NCI-H1694 (cell line): ENCODE data around the gene RETSAT.
"Not testable (repeated sequence)": the region's sequence is repeated elsewhere in the genome, so short reads cannot be mapped to it uniquely, and the experiment has no call there.

Experiments used
- DNase-seq: peaks from one replicate; lab custom pipeline; 2025; lab: John Stamatoyannopoulos, UW

Gene RETSAT

DNA sequence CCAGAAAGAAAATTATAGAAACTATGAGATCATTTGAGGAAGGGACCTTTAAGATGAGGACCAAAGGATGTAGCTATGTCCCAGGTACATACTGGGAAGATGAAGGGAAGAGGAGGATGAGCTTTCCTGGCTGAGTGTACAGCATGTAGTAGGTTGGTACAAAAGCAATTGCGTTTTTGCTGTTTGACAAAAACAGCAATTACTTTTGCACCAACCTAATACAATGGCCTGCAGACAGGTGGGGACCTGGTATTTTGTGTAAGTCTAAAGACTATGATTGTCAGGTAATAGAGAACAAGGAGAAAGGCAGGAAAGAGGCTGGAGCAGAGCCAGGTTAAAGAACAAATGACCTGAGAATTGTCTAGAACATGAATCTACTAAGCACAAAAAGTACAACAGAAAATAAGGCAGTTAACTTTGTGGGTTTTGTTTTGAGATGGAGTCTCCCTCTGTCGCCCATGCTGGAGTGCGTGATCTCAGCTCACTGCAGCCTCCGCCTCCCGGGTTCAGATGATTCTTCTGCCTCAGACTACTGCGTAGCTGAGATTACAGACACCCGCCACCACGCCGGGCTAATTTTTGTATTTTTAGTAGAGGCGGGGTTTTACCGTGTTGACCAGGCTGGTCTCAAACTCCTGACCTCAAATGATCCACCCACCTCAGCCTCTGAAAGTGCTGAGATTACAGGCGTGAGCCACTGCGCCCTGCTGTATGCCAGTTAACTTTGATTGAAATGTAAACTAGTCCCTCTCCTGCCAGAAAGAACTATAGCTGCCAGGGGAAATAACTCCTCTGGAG lies 23.3 kb downstream of the RETSAT start:
- no peak for DNase-seq

DNA sequence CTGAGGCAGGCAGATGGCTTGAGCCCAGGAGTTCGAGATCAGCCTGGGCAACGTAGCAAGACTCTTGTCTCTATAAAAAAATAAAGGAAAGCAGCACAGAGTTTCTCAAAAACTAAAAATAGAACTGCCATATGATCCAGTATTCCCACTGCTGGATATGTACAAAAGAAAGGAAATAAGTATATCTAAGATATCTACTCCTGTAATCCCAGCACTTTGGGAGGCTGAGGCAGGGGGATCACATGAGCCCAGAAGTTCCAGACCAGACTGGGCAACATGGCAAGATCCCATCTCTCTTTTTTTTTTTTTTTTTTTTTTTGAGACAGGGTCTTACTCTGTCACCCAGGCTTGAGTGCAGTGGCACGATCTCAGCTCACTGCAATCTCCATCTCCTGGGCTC lies 24.6 kb downstream of the RETSAT start:
- DNase-seq: not testable (repeated sequence)

DNA sequence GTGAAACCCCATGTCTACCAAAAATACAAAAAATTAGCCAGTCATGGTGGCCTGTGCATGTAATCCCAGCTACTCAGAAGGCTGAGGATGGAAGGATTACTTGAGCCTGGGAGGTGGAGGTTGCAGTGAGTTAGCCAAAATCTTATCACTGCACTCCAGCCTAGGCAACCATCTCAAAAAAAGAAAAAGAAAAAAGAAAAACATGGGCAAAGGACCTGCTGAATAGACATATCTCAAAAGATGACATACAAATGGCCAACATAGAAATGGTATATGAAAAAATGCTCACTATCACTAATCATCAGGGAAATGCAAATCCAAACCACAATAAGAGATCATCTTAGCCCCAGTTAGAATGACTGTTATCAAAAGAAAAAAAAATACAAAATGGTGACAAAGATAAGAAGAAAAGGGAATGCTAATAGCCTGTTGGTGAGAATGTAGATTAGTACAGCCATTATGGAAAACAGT lies 25.1 kb downstream of the RETSAT start:
- DNase-seq: no peak

DNA sequence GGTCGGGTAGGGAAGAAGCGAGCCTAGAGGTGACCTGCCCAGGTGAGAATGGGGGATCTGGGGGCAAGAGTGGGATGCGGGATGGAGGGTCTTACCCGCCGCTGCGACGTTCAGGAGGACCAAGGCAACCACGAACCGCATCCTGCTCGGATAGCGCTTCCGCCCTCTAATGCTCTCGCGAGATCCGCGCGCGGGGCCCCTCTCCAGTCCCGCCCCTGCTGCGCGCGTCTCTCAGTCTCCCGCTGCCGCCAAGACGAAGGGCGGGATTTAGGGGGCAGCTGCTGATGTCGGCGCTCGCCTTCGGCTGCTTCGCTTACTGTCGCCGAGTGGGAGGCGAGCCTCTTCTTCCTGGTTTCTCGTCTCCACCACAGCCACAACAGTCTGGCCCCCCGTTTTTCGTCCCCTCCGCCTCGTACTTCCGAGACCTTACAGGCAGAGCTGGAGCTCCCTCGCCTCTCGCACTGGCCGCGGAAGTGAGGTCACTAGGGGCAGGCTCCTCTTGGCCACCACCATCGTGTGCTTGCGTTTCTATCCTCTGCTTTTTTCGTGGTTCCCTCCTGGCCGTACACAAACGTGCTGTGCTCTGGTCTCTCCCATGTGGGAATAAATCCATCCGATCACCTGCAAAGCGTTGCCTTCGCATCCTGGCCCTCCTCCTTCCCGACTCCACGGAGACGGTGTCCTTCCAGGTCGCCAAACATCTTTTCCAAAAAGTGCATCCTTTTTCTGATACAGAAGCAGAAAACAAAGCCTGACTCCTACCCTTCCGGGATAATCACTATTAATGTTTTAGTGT lies 26.3 kb downstream of the RETSAT start, which contains the start of gene TGOLN2:
Gene TGOLN2, minus strand, starts transcription at position 168 of the 796 bp plus-strand sequence. Its CDS starts 27 bp downstream, at position 141.
- peak; percentile 89 for DNase-seq

DNA sequence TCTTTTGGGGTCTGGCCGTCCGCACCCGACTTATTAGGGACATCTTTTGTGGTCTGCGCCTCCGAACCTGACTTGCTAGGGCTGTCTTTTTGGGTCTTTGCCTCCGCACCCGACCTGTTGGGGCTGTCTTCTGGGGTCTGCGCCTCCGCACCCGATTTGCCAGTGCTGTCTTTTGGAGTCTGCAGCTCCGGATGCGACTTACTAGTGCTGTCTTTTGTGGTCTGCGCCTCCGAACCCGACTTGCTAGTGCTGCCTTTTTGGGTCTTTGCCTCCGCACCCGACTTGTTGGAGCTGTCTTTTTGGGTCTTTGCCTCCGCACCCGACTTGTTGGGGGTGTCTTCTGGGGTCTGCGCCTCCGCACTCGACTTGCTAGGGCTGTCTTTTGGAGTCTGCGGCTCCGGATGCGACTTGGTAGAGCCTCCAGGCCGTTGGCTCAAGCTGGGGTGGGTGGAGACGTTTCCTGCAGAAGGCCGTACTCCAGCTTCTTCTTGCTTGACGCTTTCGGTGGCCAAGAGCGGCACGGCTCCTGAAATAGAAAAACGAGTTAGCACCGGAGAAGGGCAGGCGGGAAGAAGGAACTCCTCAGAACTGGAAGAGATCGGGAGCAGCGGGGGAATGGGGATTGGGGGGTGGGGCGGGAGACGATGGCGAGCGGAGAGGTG lies 27.0 kb downstream of the RETSAT start:
- no peak for DNase-seq

DNA sequence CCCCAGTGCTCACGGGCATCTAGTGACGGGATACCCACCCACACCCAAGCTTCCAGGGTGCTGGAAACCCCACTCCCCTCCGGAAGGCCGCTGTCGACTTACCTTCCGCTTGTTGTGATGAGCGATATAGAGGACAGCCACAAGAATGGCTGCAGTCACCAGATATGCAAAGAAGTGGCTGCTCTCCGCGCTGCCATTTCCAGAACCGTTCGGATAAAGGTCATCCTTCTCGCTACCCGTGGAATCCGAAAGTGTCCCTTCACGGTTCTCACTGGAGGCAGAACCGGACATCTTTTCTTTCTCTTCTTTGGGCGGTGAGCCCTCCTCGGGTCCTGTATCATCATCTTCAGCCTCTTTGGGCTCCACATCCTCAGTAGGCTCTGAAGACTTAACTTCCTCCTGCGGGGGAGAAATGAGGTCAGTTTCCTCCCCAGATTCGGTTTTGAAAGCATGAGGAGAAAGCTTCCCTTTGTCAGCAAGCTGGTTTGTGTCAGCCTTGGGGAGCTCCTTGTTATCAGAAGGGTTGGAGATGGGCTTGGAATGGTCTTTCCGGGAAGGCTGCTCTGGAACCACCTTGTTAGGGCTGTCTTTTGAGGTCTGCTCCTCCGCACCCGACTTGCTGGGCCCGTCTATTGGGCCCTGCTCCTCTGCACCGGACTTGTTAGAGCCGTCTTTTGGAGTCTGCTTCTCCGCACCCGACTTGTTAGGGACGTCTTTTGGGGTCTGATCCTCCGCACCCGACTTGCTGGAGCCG lies 27.7 kb downstream of the RETSAT start:
- DNase-seq: no peak

DNA sequence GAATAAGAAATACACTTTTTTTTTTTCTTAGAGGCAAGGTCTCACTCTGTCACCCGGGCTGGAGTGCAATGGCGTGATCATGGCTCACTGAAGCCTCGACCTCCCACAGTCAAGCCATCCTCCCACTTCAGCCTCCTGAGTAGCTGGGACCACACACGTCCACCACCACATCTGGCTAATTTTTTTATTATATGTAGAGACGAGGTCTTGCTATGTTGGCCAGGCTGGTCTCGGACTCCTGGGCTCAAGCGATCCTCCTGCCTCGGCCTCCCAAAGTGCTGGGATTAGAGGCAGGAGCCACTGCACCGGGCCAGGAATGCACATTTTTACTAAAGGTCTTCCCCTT lies 28.9 kb downstream of the RETSAT start:
- no peak for DNase-seq

DNA sequence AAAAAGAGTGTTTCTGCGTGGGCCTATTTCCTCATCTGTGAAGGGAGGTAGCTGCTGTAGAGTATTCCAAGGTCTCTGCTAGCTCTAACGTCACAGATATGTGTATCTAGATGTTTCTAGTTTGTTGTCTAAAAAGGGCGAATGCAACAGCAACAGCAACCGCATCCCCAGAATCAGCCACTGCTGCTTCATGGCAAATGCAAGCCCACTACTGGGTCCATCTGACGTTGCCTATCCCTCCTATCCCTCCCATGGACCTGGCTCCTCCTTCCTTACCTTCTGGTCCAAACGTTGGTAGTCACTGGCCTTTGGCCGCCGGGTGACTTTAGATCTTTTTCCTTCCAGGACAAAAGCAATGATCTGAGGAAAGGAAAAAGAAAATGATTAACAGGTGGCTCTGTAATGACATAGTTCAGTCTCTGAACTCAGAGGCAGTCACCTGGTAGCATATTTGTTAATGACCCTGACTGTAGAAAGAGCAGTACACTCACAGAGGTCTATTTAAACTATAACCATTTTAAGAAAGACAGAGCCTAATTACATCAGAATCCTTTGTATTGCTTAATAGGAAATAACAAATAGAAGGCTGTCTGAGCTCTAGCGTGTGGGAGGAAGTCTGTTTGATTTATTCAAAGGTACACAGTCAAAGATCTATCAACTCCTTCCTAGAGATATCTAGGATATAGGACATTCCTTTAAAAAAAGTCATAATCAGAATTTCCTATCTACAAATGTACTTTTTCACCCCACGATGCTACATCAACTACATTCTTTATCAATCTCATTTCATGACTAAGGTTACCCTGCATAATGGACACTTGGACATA lies 29.5 kb downstream of the RETSAT start:
- no peak for DNase-seq

DNA sequence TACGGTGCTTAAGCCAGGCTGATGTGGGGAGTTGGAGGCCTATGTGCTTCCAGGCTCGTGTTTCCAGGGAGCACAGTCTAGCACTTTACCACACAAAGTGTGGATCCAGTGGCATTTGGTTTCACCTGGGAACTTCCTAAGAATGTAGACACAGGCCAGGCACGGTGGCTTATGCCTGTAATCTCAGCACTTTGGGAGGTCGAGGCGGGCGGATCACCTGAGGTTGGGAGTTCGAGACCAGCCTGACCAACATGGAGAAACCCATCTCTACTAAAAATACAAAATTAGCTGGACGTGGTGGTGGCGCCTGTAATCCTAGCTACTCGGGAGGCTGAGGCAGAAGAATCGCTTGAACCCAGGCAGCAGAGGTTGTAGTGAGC lies 30.4 kb downstream of the RETSAT start:
- DNase-seq: not testable (repeated sequence)

DNA sequence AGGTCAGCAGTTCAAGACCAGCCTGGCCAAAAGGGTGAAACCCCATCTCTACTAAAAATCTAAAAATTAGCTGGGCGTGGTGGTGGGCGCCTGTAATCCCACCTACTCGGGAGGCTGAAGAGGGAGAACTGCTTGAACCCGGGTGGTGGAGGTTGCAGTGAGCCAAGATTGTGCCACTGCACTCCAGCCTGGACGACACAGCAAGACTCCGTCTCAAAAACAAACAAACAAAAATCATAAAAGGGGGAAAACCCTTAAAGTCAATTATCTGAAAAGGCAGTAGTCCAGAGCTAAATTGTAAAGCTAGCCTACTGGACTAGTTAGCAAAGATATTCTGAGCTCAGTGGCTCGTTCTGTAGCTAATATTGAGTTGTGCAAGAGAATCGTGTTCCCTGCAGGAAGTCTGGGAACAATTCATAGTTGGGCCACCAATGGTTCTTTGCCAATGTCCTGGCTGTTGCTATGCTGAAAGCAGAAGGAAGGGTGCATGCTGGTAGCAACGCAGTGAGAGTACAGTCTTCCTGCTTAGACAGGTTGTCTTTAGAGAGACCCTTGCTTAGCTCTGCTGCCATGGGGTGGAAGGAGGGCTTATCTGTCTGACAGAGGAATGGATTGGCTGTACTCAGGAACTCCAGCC lies 30.9 kb downstream of the RETSAT start:
- no peak for DNase-seq

DNA sequence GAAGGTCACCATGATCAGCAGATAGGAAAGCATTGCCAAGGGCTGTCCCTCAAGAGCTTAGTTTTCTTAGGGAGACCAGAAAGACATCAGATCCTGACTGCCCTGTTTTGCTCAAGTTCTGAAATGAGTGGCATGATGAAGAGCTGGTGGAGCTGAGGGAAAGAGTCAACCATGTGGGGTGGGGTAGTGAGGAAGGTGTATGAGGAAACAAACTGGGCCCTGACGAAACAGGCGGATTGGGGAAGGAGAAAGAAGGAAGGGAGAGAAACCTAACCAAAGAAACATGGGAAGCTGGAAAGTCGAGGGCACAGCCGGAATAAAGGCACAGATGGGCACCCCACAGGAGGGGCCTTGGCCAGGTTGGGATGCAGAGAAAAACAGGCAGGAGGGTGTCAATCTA lies 34.5 kb downstream of the RETSAT start:
- no peak for DNase-seq

DNA sequence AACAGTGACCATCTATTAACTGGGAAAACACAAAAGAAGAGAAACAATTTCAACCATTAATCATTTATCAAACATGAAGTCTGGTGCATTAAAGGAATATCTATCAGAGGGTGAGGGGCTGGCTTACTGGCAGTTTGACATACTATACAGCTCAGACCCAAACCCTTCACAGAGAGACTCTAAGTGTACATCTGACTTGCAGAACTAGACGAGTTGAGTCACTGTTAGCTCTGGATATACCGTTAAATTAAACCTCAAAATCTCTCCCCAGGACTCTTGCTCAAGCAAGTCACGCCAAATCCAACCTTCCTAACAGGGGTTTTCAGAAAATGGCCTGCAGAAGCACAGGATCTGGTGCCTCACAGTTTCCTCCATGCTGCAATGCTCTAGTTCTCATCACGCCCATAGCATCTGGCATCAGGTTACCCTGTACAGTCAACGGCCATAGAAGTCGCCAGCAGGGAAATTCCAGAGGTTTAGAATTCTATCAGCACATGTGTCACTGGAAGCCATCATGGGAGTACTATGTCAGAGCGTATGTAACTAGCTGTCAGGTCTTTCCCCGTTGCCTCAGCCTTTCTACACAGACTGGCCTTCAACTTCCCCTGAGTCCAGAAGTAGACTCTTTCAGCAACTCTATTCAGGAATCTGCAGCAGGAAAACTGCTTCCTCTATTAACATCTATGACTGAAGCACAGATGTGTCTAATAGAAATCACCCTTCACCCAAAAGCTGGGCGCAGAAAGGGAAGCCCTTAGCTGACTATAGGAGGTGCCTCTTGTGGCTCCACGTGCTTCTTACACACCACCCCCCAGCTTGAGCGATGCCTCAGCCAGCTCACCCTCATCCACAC lies 35.9 kb downstream of the RETSAT start:
- DNase-seq: no peak

DNA sequence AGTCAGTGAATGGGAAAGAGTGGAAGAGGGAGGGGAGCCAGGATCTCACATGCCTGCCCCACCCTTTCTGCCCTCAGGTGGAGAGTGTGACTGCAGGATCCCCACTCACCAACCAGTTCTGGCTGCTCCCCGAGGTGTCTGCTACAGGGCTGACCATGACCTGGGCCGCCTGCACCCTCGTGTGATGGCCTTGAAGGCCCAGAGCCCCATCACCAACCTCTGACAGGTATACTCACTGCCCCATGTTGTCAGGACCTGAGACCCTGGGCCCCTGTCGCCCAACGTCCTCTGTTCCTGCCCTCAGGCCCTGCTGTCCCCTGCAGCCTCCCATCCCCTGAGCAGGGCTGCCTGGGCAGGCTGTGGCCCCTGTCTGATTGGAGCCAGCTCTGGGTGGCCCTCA lies 38.4 kb downstream of the RETSAT start:
- DNase-seq: not testable (repeated sequence)

DNA sequence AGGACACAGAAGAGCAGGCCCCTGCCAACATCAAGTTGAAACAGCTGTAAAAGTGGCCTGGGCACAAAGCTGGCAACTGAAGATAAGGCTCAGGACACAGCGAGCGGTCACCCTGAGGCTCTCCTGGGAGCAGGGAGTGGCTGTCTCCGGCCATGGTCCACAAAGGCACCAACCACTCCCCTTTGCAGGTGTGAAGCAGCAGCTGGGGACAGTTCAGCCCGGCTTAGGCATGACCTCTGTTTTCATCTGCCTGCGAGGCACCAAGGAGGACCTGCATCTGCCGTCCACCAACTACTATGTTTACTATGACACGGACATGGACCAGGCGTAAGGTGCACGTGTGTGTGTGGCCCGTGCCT lies 39.5 kb downstream of the RETSAT start:
- DNase-seq: no peak

DNA sequence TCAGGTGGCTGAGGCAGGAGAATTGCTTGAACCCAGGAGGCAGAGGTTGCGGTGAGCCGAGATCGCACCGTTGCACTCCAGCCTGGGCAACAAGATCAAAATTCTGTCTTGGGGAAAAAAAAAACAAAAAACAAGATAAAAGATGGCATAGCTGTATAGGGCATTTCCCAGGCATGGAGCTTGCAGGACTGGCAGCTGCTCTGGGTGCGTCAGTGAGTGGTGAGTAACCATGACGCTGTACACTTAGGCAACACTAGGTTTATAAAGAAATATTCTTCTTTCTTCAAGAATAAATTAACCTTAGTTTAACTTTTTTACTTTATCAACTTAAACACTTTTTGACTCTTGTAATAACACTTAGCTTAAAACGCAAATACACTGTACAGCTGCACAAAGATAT lies 41.9 kb downstream of the RETSAT start:
- DNase-seq: no peak

DNA sequence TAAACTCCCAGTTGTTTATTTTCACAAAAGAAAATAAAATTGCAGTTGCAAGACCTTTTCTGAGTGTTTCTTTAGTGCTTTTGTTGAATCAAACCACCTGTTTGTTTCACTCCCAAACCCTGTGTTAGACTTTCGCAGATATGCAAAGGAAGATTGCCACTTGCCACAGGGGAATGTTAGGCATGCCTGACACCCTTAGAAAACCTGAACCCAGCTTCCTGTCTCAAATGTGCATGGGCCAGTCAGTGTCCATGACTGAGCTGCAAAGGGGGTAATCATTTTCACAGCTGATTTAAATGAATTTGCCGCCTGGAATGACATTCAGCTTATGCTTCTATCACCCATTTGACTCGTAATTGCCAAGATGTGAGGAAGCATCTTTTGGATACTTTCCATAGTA lies 44.0 kb downstream of the RETSAT start:
- no peak for DNase-seq

DNA sequence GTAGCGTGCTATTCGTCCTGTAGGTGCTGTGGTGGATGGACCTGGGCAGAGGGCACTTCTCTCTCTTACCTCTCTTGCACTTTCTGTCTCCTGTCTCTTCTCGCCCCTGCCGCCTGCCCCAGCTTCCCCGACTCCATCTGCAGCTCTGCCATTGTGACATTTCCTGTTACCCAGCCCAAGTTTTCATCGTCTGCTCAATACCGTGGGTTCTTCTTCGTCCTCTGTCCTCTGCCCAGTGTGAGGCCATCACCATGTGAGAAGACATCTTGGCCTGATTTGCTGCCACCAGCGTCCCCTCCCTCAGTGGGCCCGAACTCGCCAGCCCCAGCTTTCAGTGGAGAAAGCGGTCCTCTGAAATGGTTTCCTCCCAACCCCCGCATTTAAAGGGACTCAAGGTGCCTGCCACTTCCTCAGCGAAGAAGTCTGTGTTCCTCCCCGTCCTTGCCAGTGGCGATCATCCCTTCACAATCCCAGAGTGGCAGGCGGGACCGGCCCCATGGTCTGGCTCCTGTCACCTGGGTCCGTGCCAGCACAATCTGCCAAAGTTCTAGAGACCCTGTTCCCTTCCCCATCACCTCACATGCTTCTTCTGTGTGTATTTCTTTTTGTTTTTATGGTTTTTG lies 44.5 kb downstream of the RETSAT start:
- no peak for DNase-seq

DNA sequence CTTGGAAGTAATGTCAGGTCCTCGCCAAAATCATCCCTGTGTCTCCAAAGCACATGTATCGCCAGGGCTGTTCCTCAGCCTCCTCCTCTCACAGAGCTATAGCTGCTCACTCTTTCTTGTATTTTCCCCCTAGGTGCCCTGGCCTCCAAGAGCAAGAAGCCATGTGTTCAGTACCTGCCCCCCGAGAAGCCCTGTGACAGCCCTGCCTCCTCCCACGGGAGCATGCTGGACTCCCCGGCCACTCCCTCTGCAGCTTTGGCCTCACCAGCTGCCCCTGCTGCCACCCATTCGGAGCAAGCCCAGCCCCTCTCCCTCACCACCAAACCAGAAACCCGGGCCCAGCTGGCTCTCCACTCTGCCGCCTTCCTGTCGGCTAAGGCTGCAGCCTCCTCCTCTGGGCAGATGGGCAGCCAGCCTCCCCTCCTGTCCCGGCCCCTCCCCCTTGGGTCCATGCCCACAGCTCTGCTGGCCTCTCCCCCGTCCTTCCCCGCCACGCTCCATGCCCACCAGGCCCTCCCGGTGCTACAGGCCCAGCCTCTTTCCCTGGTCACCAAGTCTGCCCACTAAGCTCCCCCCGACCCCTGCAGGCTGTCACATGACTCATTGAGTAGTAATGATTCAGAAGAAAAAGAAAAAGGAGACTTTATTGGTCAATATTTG lies 45.3 kb downstream of the RETSAT start:
- peak; percentile 87 for DNase-seq

DNA sequence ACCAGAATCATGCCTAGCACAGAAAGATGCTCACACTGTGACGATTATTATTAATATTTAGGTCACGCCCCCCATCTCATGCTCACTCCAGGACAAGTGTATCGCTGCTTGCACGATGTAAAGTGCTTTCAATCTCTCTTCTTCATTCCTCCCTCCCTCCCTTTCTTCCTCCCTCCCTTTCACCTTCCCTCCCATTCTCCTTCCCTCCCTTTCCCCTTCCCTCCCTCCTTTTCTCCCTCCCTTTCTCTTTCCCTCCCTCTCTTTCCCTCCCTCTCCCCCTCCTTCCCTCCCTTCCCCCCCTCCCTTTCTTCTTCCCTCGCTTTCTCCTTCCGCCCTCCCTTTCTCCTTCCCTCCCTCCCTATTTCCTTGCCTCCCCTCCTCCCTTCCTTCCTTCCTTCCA lies 46.1 kb downstream of the RETSAT start:
- DNase-seq: no peak
